ENCODE measurements around the gene IL32.

- no peak for TF ChIP-seq REST (IDR thresholded peaks at IDR 0.05; ENCODE audit: low read depth)
- TF ChIP-seq NFIC (IDR thresholded peaks at IDR 0.05): no peak
- no peak for TF ChIP-seq MAX (IDR thresholded peaks at IDR 0.05)
- no peak for TF ChIP-seq YY1 (IDR thresholded peaks at IDR 0.05; ENCODE audit: low read depth)
- TF ChIP-seq TAF1 (IDR thresholded peaks at IDR 0.05; ENCODE audit: low read depth): no peak
- no peak for TF ChIP-seq CEBPB (IDR thresholded peaks at IDR 0.05)
- TF ChIP-seq EP300 (IDR thresholded peaks at IDR 0.05; ENCODE audit: borderline replicate concordance): no peak
- no peak for TF ChIP-seq USF1 (IDR thresholded peaks at IDR 0.05)
- TF ChIP-seq RAD21 (IDR thresholded peaks at IDR 0.05; ENCODE audit: low read depth): no peak
- TF ChIP-seq FOXM1 (IDR thresholded peaks at IDR 0.05; ENCODE audit: borderline replicate concordance, low read depth): no peak
Observed at GRCh38 chr16:3065742-3066439, 451 bp downstream of the IL32 start.

All from Ishikawa (cell line).